ENCODE measurements around the gene CIAO3. TPM values are rescaled to one million over a fixed set of nuclear protein-coding genes. Genes with fewer than 3 reads are reported as not detected.
"Not testable (repeated sequence)": the region's sequence is repeated elsewhere in the genome, so short reads cannot be mapped to it uniquely, and the experiment has no call there.

Gene CIAO3
- polyA plus RNA-seq, 1 donor from 2014 or later: 57.8 TPM

- H3K27me3 ChIP-seq (ENCODE audit: insufficient read depth, low read depth, low read length): peaks cover 21% of the 10 kb centered on the region
- no peak overlapping the region for H2AFZ ChIP-seq (ENCODE audit: low read depth, low read length)
- no peak overlapping the region for H3K27ac ChIP-seq (ENCODE audit: low read length)
Observed at GRCh38 chr16:692356-693108, 48.3 kb downstream of the CIAO3 start.

GRCh38 chr16:691242-691641 is 49.6 kb downstream of the CIAO3 start:
- H2AFZ ChIP-seq (ENCODE audit: low read depth, low read length): not testable (repeated sequence)

More at GRCh38 chr16:692356-693108, 48.3 kb downstream of the CIAO3 start:
- no peak for TF ChIP-seq CTCF (IDR thresholded peaks at IDR 0.05; ENCODE audit: poor library complexity, severe bottlenecking)
- no peak for TF ChIP-seq SMC3 (conservative IDR thresholded peaks at IDR 0.05; ENCODE audit: poor library complexity)
- TF ChIP-seq EZH2 (IDR thresholded peaks at IDR 0.05; ENCODE audit: borderline replicate concordance, insufficient read depth, low read length, poor library complexity, severe bottlenecking): no peak
- no peak for TF ChIP-seq REST (IDR thresholded peaks at IDR 0.05; ENCODE audit: borderline replicate concordance)
- no peak for TF ChIP-seq RAD21 (conservative IDR thresholded peaks at IDR 0.05)
- TF ChIP-seq MXI1 (conservative IDR thresholded peaks at IDR 0.05; ENCODE audit: poor library complexity, severe bottlenecking): no peak
- no peak for TF ChIP-seq EP300 (conservative IDR thresholded peaks at IDR 0.05; ENCODE audit: poor library complexity, severe bottlenecking)
- no peak for TF ChIP-seq POLR2AphosphoS5 (IDR thresholded peaks at IDR 0.05)
- no peak for TF ChIP-seq TAF1 (IDR thresholded peaks at IDR 0.05; ENCODE audit: low read depth)
- no peaks in the 10 kb centered on the region for H3K9me2 ChIP-seq (ENCODE audit: insufficient read depth, low read length)
- H3K9ac ChIP-seq (ENCODE audit: low read length): no peak overlapping the region
- no peak overlapping the region for H3K4me2 ChIP-seq (ENCODE audit: low read length)
- peaks cover 3% of the 10 kb centered on the region for H4K20me1 ChIP-seq (ENCODE audit: insufficient read depth)
- H3K9me3 ChIP-seq (ENCODE audit: low read length): no peaks in the 10 kb centered on the region
- no peak overlapping the region for H3K4me3 ChIP-seq (ENCODE audit: low read length)
- peaks cover 6% of the 10 kb centered on the region for H3K79me2 ChIP-seq (replicated peaks; ENCODE audit: insufficient read depth, low read length)
- H3F3A ChIP-seq (ENCODE audit: insufficient read depth, low read length, poor library complexity, severe bottlenecking): no peaks in the 10 kb centered on the region
- H3K36me3 ChIP-seq (ENCODE audit: insufficient read depth, low read length): no peaks in the 10 kb centered on the region

More at GRCh38 chr16:691242-691641, 49.6 kb downstream of the CIAO3 start:
- peaks cover 19% of the 10 kb centered on the region for H3K27me3 ChIP-seq (ENCODE audit: insufficient read depth, low read depth, low read length)
- H3F3A ChIP-seq (ENCODE audit: insufficient read depth, low read length, poor library complexity, severe bottlenecking); H4K20me1 ChIP-seq (ENCODE audit: insufficient read depth); H3K9me2 ChIP-seq (ENCODE audit: insufficient read depth, low read length); H3K79me2 ChIP-seq (replicated peaks; ENCODE audit: insufficient read depth, low read length); H3K4me3 ChIP-seq (ENCODE audit: low read length); H3K9me3 ChIP-seq (ENCODE audit: low read length); H3K36me3 ChIP-seq (ENCODE audit: insufficient read depth, low read length); H3K4me2 ChIP-seq (ENCODE audit: low read length); H3K9ac ChIP-seq (ENCODE audit: low read length); H3K27ac ChIP-seq (ENCODE audit: low read length): not testable (repeated sequence)
